DMS53 (cell line): Measurements from ENCODE around the gene KIAA1549.
"Not testable (repeated sequence)": the region's sequence is repeated elsewhere in the genome, so short reads cannot be mapped to it uniquely, and the experiment has no call there.

Source experiments
- DNase-seq: peaks from one replicate; lab custom pipeline; 2025; lab: John Stamatoyannopoulos, UW

KIAA1549 gene

GRCh38 chr7:138981332-138982203 lies at the start of gene KIAA1549:
TSS of gene KIAA1549 (minus strand) at chr7:138981389. CDS start at chr7:138981269, 120 bp downstream.
- DNase-seq: peak; percentile 93

DNA sequence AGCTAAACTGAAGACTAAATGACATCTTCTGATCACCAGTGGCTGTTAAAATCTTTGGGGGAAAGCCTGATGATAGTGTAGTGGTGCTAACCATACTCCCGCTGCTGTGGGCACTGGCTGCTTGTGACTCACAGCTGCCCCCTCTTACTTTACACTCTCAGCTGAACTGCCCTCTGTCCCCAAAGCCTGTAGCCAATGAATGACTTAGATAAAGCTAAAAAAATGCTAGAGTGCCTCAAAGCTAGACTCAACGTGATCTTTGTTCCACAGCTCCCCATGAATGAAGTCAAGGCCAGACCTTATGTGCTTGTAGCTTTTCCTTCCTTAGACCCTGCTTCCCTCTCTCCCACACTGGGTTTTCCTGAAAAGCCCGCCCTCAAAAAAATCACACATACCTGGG lies 48.2 kb upstream of the KIAA1549 start:
- no peak for DNase-seq

DNA sequence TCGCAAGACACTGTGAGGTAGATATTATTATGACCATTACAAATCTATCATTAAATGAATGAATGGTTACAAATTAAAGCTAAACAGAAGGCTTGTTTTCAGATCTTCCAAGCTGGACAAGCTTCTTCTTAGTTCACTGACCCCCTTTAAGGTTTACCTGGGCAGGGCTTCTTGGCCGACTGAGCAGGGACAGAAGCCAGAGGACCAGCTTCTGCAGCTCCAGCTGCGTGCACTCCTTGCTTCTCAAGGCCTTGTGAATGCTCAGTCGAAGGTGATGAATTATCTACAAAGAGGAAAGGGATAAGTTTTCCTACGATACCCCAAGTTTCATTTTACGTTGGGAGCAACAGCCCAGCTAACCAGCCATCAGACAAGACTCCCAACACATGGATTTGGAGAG lies 45.4 kb upstream of the KIAA1549 start:
- no peak for DNase-seq

DNA sequence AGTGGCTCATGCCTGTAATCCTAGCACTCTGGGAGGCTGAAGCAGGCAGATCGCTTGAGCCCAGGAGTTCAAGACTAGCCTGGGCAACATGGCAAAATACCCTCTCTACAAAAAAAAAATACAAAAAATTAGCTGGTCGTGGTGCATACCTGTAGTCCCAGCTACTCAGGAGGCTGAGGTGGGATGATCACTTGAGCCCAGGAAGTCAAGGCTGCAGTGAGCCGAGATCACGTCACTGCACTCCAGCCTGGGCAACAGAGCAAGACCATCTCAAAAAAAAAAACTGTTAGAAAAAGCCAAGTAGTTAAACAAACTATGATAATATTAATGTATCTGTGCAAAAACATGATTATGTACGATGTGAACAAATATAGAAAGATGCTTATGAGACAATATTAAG lies 44.7 kb upstream of the KIAA1549 start:
- DNase-seq: not testable (repeated sequence)

DNA sequence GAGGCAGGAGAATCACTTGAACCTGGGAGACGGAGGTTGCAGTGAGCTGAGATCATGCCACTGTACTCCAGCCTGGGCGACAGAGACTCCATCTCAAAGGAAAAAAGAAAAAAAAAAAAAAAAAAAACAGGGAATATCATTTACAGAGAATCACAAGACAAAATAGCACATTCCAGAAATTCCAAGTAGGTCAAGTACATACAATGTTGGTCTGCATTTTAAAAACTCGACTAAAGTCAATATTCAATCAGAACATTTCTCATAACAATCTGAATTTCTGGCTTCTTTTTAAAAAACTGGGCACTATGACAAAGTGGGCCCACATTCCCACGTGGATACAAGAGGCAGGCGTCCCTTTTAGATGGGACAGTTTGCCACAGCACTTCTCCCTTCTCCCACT lies 41.9 kb upstream of the KIAA1549 start:
- no peak for DNase-seq

- no peak for DNase-seq
Observed at GRCh38 chr7:139022286-139022685, 41.1 kb upstream of the KIAA1549 start.

DNA sequence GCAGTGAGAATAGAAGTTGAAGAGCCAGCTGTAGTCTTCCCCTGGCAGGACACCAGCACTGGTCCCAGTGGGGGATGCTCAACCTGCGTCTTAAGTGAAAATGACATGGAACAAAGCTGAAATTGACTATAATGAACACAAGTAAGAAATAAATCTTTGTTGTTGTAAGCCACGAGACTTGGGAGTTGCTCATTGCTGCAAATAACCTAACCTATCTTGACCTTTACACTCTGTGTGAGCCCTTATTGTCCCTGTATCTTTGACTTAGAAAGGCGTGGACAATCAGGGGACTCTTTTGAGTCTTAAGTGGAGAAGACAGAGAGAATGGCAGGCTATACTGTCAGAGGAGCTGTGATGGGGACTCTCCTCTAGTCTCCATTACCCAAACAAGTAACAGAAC lies 37.7 kb upstream of the KIAA1549 start:
- DNase-seq: no peak

GRCh38 chr7:139016931-139017511 lies 35.8 kb upstream of the KIAA1549 start:
- DNase-seq: peak; percentile 90

- DNase-seq: no peak
Observed at GRCh38 chr7:139011373-139011772, 30.2 kb upstream of the KIAA1549 start.

GRCh38 chr7:139004321-139005090 lies 23.3 kb upstream of the KIAA1549 start:
- DNase-seq: peak; percentile 29

GRCh38 chr7:138999414-138999813 lies 18.2 kb upstream of the KIAA1549 start:
- DNase-seq: no peak

GRCh38 chr7:138992052-138992531 lies 10.9 kb upstream of the KIAA1549 start:
- no peak for DNase-seq

DNA sequence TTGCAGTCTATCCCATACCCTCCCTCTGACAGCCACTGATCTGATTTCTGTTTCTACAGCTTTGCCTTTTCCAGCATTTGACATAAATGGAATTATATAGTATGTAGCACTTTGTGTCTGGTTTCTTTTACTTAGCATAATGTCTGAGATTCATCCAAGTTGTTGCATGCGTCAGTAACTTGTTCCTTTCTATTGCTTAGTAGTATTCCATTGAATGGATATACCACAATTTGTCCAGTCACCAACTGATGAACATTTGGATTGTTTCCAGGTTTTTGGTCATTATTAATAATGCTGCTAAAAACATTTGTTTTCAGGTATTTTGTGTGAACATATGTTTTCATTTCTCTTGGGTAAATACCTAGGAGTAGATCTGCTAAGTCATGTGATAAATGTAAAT lies 6.5 kb upstream of the KIAA1549 start:
- no peak for DNase-seq

GRCh38 chr7:138982204-138982623 lies 1.0 kb upstream of the KIAA1549 start:
- DNase-seq: peak; percentile 60

- peak; percentile 64 for DNase-seq
Observed at GRCh38 chr7:138980563-138981291, 462 bp downstream of the KIAA1549 start.

DNA sequence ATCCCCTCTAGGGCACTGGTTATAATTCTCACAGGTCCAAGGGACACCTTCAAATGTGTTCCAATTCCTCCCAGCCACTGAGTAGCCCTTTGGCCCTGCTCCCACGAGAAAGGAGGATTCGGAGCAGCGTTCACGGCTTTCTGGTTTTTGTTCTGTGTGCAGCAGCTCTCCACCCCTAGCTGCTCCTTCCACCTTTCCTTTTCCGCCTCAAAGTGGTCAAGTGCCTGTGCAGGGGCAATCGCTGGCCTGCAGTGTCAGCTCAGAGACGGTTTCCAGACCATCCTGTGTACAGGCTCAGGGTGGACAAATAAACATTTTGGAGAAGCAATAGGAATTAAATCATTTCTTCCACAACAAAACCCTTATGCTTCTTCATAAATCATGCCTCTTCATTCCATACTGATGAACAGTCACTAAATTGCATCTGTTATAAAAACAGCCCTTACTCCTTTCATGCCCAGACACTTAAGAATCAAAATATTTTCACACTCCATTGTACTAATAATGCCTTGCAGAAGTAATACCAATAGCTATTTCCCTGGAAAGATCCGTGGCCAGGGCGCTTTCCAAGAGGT lies 1.1 kb downstream of the KIAA1549 start:
- peak; percentile 36 for DNase-seq

GRCh38 chr7:138979226-138979979 lies 1.8 kb downstream of the KIAA1549 start:
- DNase-seq: peak; percentile 70

DNA sequence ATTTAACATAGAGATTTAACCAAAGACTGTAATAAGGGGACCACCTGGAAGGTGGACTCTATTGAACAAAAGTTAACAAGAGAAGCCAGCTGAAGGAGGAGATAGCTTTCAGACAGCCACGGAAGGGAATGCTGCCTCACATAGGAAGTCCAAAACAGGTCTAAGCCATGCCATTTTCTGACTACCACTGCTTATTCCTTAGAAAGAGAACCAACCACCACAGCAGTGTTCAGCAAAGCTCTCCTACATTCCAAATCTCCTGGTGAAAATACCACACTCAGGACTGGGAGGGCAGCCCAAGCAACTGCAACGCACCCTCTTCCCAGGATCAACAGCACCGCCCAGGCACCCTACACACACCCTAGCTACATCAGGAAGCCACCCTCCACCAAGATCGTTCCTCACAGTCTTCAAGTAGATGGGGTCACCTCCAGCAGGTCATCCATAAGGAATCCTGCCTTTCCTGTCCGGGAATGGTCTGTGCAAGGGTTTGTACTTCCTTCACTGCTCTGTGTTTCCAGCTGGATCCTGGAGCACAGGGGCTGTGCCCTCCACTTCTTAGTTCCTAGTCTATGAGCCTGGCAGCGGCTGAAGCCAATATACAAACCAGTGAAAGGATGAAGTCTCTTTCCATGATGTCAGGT lies 2.5 kb downstream of the KIAA1549 start:
- DNase-seq: no peak

GRCh38 chr7:138976161-138976560 lies 5.0 kb downstream of the KIAA1549 start:
- not testable (repeated sequence) for DNase-seq
